Measurements from ENCODE around the gene PMPCA.

PMPCA gene

DNA sequence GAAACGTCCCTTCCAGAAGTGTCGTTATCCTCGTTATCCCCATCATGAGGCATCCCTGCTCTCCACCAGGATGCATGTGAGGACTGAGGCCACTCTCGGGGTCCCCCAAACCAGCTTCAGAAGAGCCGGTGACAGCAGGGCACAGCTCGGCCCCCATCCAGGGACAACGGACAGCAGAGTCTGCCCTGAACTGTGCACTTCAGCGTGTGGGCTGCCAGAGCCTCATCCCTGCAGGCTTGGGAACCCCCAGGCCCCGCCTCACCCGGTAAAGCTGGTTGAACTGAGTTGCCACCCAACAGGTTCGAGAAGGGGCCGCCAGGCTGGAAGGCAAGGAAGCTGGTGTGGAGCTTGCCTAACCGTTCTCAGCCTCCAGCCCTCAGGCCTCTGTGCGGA is 36.3 kb upstream of the PMPCA start:
- FAIRE-seq = no peak

GRCh38 chr9:136375096-136375495 is 35.4 kb upstream of the PMPCA start:
- no peak for FAIRE-seq

GRCh38 chr9:136376457-136376856 is 34.0 kb upstream of the PMPCA start:
- FAIRE-seq = no peak

DNA sequence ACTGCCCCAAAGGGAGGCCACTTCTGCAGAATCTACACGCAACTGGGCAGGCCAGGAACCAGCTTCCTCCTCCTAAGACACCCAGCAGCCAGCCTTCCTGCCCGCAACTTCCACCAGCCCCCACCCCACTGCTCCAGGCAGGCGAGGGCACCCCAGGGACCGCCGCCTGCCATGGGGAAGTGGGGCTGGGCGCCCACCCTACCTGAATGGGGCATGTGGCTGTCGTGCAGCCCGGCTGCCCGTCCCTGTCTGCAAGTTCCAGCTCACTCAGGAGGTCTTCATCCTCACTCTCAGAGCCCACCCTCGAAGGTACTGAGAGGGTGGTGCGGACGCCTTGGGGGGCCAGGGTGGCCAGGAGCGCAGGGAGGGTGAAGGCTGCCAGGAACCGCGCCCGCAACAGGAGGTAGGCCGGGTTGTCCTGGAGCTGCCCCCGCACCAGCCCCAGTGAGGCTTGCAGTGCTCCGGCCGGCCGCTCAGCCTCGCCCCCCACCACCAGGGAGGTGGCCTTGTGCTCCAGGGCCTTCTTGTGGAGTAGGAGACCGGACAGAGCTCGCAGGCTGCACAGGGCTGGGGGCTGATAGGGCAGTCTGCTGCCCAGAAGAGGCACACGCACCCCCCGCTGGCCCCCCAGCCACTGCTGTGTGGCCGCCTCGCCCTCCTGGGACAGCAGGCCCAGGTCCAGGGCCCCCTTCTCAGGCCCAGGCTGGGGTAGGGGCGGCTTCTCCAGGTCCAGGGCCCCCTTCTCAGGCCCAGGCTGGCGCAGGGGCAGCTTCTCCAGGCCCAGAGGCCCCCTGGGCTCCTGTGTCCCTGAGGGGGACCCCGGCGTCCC is 32.9 kb upstream of the PMPCA start:
- FAIRE-seq = no peak

DNA sequence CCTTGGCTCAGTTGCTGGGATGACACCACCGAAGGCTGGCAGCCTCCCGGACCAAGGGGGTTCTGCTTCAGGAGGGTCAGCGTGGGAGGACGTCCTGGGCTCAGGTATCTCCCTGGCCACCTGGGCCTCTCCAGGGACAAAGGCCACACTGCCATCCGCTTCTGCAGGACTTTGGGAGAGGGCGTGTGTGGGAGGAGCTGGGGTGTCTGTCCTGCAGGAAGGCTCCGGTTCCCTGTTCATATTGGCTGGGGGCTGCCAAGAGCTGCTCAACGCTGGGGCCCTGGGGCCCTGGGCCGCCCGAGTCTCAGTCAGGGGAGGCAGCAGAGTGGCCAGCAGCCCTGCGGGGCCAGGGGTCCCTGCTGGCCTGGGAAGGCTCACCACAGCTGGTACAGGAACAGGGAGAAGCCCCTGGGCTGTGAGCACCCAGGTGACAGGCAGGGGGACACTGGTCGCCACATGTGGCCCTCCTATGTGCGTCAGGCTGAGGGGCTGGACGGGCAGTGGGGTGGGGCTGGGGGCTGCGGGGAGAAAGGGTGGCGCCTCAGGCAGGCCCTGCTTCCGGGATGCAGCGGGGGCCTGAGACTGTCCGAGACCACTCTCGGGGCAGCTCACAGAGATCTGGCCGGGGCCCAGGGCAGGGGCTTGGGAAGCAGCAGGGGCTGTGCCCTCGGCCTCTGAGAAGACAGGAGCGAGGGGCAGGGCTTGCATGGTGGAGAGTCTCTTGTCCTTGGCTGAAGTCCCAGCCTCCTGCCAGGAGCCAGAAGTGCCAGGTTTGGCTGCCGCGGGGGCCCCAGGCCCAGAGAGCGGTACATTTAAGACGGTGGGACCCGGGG is 32.1 kb upstream of the PMPCA start:
- FAIRE-seq = no peak

GRCh38 chr9:136379003-136379287 is 31.5 kb upstream of the PMPCA start:
- no peak for FAIRE-seq

- no peak for FAIRE-seq
These were observed 31.1 kb upstream of the PMPCA start for GRCh38 chr9:136379401-136379800.

DNA sequence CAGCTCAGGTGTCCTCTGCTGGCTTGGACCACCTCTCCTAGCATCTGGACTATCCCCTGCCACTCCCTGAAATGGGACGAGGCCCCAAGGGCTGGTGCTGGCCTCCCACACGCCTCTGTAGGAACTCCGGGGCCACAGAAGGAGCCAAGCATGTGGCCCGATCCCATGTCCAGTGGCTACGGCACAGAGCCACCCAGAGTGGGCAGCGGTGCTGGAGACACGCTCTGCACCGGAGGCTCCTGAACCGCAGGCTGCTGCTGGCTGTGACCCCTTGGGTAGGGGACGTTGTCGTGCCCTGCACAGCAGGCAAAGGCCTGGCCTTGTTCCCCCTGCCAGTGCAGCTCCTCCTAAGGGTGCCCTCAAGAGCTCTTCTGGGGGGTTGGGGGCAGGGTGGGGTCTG is 30.6 kb upstream of the PMPCA start:
- FAIRE-seq = no peak

DNA sequence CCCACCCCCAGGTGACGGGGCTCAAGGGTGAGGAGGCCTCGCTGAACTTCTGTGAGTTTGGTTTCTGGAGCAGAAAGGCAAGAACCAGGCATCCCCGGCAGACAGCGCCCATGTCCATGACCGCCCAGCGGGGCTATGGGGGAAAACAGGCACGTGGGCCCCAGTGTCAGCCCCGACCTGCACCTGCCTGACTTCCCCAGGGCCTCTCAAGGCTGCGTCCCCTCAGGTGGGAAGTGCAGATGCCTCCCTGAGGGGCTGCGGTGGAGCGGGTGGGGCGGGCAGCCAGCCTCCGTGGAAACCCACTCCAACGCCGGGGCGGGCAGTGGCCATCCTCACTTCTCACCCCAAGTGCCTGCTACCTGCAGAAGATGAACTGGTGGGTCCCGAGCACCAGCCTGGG is 30.1 kb upstream of the PMPCA start:
- FAIRE-seq = no peak

GRCh38 chr9:136381311-136381710 is 29.1 kb upstream of the PMPCA start:
- no peak for FAIRE-seq

GRCh38 chr9:136381966-136382513 is 28.4 kb upstream of the PMPCA start:
- FAIRE-seq = no peak

- FAIRE-seq = no peak
These were observed 27.0 kb upstream of the PMPCA start for GRCh38 chr9:136383436-136383835.

DNA sequence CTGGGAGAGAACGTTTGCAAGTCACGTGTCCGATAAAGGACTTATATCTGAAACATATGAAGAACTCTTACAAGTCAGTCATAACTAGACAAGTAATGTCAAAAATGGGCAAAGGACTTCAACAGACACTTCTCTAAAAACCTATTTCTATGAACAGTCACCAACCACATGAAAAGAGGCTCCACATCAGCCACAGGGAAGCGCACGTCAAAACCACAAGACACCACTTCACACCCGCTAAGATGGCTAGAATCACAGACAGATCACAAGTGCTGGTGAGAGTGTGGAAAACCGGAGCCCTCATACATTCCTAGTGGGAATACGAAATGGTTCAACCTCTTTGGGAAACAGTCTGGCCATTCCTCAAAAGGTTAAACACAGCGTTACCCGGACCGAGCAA is 25.4 kb upstream of the PMPCA start:
- FAIRE-seq = no peak

DNA sequence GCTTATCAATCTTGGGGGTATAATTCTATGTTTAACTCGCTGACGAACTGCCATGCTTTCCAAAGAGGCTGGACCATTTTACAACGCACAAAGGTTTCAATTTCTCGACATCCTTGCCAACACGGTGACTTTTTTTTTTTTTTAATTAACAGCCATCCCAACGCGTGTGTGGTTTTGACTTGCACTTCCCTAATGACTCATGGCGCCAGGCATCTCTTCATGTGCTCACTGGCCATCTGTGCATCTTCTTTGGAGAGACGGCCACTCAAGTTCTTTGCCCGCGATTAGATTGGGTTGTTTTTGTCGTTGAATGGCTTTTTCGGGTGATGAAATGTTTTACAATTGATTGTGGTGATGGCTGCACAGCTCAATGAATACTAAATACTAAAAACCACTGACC is 24.4 kb upstream of the PMPCA start:
- FAIRE-seq = no peak

DNA sequence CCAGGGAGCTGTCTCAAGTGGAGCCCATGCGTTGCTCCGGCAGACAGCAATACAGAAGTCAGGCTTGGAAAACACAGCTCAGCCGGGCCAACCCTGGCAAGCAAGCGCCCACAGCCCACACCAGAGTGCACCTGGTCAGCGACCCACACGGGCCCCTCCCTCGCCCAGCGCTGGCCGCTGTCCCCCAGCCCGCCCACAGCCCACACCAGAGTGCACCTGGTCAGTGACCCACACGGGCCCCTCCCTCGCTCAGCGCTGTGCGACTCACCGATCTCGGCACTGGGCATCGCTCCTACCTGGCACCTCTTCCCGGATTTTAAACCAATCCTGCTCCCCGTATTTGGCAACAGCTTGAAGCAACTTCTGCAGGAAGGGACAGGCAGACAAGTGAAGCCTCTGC is 23.2 kb upstream of the PMPCA start:
- FAIRE-seq = no peak

DNA sequence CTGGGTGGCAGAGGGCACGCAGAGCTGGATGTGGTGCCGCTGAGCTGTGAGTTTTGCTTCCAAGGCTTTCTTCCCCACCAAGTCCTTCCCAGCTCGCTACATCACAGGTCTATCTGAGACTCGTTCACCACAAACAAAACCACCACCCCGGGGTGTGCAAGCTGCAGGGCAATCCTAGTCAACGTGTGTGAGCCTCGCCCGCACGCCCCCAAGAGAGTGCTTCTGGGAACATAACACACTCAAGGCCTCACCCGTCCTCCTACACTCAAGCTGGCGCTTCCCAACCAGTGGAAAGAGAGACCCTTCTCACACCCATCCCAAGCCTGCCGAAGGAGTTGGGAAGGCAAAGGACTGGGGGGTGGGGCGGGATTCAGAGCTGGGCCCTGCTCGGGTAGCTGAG is 21.1 kb upstream of the PMPCA start:
- no peak for FAIRE-seq

DNA sequence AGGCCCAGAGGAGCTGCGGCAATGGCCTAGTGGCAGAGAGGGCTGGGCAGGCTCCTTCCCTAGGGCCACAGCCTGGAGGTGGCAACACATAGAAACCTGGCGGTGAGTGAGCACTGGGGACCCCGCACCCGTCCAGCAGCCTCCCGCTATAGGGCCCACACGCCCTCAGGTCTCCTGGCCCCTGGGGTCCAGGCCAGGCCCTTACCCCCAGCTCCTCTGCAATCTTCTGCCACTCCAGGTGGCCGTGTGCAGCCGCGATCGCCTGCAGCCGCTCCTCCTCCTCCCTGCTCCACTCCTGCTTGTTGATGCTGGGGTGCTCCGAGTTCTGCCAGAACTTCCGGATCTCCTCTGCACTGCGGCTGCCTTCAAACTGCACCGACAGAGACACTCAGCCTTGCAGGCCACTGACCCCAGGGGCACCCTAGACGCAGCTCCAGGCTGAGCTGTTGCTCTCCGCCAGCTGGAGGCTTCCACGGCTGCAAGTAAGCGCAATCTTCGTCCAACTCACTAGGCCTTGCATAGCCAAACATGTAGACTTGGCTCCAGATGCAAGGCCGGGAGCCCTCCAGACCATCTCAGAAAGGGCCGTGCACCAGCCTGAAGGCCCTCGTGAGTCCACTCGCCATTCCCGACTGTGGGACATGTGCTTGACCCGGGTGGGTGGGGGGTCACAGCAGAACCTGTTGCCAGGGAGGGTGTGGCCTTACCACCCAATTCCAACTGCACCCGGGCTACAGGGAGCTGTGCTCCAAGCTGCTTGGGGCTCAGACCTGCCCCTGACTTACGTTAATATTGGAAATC is 18.5 kb upstream of the PMPCA start:
- FAIRE-seq = no peak

DNA sequence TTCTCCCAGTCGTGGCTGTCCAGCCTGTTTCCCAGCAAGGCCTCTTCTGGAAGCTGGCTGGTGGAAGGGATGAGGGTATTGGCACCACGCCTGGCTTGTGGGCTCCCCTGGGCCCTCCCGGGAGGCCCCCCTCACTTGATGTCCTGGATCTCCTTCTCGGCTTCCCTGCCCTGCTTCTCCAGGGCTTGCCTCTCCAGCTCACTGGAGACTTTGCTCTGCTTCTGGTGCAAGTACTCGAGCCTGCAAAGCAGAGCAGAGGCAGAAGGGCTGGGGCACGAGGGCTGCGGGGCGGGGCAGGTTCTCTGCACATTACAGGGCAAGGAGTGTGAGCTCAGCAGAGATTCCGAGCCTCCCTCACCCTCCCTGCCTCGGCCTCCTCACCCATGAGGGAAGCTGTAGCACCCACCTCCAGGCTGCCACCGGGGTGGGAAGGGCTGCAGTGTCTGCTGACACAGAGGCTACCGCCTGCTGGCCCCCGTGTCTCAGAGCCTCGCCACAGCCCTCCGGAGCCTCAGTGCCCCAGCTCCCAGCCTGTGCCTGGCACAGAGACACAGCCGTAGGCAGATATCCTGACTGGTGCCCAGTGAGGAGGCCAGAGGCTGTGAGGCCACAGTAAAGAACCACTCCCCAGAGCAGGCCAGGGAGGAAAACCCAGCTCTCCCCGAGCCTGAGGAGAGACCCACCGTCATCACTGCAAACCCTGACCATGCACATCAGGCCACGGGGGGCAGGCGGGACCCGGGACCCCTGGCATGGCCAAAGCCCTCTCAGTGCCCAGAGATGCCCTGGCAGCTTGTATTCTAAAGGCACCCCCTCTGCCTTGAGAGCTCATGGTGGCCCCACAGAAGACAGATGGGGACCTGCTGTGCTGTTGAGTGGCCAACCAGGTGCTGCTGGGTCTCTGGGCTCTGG is 17.7 kb upstream of the PMPCA start:
- no peak for FAIRE-seq

DNA sequence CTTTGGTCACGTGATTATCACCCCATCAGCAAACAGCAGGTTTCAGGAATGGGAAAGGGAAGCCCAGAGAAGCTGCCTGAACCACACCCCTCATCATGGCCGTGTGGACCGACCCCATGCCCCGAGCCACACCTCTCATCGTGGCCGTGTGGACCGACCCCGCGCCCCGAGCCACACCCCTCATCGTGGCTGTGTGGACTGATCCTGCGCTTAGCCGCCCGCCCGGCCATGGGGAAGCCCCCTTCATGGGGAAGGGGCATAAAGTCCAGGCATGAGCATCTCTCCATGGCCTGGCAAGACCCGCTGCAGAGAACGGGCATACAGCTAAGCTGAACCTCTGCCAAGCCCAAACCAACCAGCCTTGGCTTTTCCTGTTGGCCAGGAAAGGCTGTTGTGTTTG is 16.9 kb upstream of the PMPCA start:
- no peak for FAIRE-seq

GRCh38 chr9:136394312-136395019 is 16.0 kb upstream of the PMPCA start:
- FAIRE-seq = no peak

- FAIRE-seq = no peak
These were observed 15.5 kb upstream of the PMPCA start for GRCh38 chr9:136395020-136395340.
